GM18951 (cell line): ENCODE measurements around the gene VAV1.

Experiments
- POLR2A ChIP-seq: IDR thresholded peaks from 4 replicates; pipeline ENCODE4 v1.6.1; 2011; ENCODE audit warnings: mild to moderate bottlenecking; ENCODE audit not compliant: insufficient read length, insufficient read depth; ENCODE audit errors: extremely low read depth
- in situ Hi-C: fragments of 300-500 bp; cut with MboI; formaldehyde crosslinking; loops from one replicate; pipeline ENCODE4 v1.12.0; 2022; ENCODE audit warnings: low sequenced_read_pairs, mixed read lengths, inconsistent platforms; ENCODE audit not compliant: unreplicated experiment

VAV1 gene

DNA sequence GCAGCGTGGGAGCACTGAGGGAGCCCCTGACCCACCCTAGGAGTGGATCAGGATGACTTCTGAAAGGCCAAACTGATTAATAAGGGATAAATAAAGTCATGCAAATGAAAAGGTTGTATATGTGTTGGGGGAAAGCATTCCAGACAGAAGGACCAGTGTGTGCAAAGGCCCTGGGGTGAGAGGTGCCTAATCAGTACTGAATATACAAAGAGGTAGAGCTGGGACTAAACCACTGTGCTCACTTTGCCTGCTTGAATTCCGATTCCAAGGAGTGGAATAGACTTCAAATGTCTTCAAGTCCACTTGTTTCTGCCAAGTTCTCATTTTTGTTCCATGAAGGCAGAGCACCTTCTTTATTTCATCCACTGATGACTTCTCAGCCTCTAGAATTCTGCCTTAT lies 82.2 kb downstream of the VAV1 start:
- TF ChIP-seq POLR2A, result no peak
- in situ Hi-C loops, result loop anchor here (5.0 to 25.0 kb wide), 4 partner anchors 102 to 692 kb away; partner anchors contain the start of gene TUBB4A

DNA sequence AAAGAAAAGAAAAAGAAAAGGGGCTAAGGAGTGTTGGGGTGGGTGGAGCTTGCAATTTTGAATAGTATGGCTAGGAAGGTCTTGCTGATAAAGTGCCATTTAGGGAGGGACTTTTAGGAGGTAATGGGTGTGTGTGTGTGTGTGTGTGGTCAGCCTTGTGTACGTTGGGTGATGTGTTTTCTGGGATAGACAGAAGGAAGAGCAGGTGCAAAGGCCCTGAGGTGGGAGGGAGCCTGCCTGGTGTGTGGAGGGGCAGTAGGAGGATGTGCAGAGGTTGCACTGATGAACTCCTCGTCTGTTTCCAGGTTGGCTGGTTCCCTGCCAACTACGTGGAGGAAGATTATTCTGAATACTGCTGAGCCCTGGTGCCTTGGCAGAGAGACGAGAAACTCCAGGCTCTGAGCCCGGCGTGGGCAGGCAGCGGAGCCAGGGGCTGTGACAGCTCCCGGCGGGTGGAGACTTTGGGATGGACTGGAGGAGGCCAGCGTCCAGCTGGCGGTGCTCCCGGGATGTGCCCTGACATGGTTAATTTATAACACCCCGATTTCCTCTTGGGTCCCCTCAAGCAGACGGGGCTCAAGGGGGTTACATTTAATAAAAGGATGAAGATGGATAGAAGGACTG lies 84.4 kb downstream of the VAV1 start:
- in situ Hi-C loops, result loop anchor here (25.0 kb wide), 3 partner anchors 220 to 695 kb away; partner anchors contain the start of gene TUBB4A
- TF ChIP-seq POLR2A, result no peak

DNA sequence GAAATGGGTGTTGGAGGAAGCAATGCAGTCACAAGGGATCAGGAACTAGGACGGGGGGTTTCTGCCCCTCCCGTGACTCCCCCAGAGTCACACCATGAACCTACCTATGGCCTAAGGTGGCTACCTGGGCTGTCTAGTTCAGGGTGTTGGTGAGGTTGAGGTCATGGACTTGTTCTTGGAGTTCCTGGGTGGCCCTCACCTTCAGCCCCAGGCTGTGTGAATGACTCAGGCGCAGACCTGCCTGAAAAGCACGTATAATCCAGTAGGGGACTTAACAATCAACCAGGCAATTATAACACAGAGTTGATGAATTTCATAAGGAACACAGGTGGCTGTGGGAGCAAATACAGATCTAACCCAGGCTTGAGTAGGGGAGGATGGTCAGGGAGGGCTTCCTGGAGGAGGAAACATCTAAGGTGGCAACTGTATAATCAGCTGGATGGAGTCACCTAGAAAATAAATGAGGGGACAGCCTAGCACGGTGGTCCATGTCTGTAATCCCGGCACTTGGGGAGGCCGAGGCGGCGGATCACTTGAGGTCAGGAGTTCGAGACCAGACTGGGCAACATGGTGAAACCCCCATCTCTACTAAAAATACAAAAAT lies 89.3 kb downstream of the VAV1 start:
- in situ Hi-C loops, result loop anchor here (25.0 kb wide), 3 partner anchors 224 to 699 kb away; partner anchors contain the start of gene TUBB4A
- TF ChIP-seq POLR2A, result no peak

DNA sequence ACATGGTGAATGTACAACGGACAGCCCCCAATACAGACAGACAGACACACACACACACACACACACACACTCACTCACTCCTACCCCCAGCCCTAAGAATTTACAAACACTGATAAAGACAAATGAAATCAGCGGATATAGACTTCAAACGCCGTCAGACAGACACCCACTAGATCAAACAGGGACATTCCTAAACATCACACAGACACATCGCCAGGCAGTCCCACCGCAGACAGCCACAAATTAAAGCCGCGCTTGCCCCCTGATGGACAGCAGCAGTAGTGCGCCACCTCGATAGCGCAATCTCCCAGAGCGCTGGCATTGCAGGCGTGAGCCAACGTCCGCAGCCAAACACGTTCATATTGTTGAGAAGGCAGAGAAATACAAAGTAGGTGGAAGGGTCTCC lies 90.2 kb downstream of the VAV1 start:
- peak; percentile 31 for TF ChIP-seq POLR2A
- in situ Hi-C loops, result loop anchor here (25.0 kb wide), 3 partner anchors 225 to 700 kb away; partner anchors contain the start of gene TUBB4A

DNA sequence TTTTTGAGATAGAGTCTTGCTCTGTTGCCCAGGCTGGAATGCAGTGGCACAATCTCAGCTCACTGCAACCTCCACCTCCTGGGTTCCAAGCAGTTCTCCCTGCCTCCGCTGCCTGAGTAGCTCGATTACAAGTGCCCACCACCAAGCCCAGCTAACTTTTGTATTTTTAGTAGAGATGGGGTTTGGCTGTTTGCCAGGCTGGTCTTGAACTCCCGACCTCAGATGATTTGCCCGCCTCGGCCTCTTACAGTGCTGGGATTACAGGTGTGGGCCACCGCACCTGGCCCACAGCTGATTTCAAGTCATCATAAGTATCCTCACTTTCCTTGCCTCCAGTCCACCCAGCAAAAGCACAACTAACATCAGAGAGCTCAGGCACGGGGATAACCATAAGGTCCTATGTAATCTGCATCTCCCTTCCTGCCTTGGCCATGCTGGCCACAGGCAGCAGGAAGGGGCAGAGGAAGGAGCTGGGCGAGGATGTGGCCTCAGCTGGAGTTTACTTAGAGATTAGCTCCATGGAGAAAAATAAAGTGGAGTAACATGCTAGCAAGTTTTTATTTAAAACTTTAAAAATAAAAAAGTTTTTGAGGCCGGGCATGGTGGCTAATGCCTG lies 91.9 kb downstream of the VAV1 start:
- in situ Hi-C loops, result loop anchor here (25.0 kb wide), 3 partner anchors 227 to 702 kb away; partner anchors contain the start of gene TUBB4A

DNA sequence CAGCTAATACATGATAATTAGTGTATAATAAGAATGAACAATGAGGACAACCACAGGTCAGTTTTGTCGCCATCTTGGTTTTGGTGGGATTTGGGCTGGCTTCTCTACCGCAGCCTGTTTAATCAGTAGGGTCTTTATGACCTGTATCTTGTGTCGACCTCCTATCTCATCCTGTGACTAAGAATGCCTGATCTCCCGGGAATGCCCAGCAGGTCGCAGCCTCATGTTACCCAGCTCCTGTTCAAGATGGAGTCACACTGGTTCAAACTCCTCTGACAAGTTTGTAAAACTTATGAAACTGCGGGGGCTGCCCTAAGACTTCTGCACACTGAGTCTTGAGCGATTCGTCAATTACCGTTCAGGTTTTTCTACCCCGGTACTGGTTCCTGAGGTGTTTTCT lies 93.3 kb downstream of the VAV1 start:
- in situ Hi-C loops, result loop anchor here (25.0 kb wide), 3 partner anchors 229 to 704 kb away; partner anchors contain the start of gene TUBB4A
- no peak for TF ChIP-seq POLR2A

More for the DNA sequence above, 91.9 kb downstream of the VAV1 start:
- TF ChIP-seq POLR2A, result no peak

DNA sequence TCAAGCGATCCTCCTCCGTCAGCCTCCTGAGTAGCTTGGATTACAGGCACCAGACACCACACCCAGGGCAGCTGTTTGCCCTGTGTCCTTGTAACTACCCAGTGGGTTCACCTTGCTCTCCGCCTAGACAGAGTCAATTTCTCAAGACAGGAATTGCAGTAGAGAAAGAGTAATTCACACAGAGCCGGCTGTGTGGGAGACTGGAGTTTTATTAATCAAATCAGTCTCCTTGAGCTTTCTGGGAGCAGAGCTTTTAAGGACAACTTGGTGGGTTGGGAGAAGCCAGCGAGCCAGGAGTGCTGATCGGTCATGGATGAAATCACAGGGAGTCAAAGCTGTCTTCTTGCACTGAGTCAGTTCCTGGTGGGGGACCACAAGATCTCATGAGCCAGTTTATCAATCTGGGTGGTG lies 94.2 kb downstream of the VAV1 start:
- in situ Hi-C loops, result loop anchor here (25.0 kb wide), 3 partner anchors 229 to 704 kb away; partner anchors contain the start of gene TUBB4A
- no peak for TF ChIP-seq POLR2A

DNA sequence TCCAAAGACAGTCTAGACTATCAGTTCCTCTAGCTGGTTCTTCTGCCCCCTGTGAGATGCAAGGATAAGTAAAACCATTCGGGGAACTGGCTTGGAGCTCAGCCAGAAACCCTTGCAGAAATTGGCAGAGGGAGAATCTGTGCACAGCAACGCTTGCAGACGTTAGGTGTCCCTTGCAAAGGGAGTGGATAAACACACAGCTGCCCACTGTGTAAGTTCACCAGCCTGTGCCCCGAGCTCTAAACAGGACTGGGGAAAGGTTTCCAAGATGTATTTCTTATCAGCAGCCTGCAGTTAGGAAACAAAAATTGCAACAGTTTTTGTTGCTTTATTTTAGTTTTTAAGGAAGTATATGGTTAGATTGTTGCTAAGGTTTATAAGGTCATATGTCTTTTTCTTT lies 95.8 kb downstream of the VAV1 start:
- in situ Hi-C loops, result loop anchor here (25.0 kb wide), 3 partner anchors 231 to 706 kb away; partner anchors contain the start of gene TUBB4A

DNA sequence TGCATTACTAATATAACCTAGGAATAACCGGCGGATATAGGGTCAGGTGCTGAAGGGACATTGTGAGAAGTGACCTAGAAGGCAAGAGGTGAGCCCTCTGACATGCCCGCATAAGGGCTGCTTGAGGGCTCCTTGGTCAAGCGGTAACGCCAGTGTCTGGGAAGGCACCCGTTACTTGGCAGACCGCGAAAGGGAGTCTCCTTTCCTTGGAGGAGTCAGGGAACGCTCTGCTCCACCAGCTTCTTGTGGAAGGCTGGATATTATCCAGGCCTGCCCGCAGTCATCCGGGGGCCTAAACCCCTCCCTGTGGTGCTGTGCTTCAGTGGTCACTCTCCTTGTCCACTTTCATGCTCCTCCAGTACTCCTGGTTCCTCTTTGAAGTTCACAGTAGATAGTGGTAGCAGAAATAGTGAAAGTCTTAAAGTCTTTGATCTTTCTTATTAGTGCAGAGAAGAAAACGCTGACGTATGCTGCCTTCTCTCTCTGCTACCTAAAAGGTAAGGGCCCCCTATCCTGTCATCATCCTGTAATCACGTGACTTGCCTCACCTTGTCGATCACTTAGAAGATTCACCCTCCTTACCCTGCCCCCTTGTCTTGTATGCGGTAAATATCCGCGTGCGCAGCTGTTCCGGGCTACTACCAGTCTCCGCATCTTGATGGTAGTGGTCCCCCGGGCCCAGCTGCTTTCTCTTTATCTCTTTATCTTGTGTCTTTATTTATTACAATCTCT lies 96.8 kb downstream of the VAV1 start:
- in situ Hi-C loops, result loop anchor here (25.0 kb wide), 3 partner anchors 232 to 707 kb away; partner anchors contain the start of gene TUBB4A

More for the DNA sequence above, 95.8 kb downstream of the VAV1 start:
- no peak for TF ChIP-seq POLR2A

DNA sequence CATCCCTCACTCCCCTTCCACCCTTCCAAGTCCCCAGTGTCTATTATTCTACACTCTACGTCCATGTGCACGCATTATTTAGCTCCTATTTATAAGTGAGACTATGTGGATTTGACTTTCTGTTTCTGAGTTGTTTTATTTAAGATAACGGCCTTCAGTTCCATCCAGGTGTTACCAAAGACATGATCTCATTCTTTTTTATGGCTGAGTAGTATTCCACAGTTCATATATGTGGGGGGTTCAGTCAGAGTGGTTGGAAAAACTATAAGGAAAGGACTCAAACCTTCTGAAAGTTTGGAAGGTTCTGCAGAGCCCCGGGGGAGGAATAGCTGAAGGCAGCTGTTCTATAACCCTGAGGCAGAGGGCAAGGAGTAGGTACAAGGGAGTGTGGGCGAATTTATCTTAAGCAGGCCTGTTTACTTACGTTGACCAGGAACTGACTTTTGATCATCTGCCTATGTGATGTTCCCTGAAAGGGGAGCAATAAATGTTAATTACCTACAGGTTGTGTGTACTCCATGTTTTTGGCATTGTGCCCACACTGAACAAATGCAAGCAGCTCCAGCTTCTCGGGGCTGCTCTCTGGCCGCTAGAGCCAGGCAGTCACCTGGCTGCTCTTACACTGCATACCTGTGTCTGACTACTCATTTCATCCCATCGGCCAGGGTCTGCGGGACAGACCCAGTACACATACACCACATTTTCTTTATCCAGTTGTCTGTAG lies 101.4 kb downstream of the VAV1 start:
- no peak for TF ChIP-seq POLR2A
- in situ Hi-C loops, result loop anchor here (25.0 kb wide), 3 partner anchors 237 to 712 kb away; partner anchors contain the start of gene TUBB4A

DNA sequence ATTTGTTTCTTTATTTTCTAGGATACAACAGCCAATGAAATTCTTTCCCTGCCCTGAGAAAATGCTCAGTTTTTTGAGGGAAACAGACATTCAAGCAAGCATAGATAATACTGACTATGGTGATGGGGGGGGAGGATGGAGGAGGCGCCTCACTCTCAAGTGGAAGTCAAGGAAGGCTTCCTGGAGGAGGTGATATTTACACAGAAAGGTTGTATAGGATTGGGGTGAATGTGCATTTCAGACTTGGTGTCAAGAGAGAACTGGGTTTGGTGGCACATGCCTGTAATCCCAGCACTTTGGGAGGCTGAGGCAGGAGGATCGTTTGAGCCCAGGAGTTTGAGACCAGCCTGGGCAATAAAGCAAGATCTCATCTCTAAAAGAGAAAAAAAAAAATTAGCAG lies 102.7 kb downstream of the VAV1 start:
- no peak for TF ChIP-seq POLR2A
- in situ Hi-C loops, result no loop called here

DNA sequence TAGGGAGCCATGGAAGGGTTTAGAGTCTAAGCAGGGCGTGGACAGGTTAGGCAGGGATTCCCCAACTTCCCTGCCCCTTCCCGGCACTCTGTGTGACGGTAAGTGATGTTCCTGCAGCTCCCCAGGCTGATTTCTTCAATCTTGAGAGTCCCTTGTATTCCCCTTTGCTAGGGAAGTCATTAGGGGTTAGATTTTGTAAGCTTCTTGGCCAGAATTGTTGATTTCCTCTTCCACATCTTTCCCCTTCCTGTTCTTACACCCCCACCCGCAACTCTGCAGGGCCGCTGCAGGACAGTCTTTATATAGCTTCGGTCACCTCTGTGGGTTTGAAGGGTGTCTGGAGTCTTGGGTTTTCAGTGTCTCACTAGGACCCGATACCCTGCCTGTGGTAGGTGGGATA lies 104.2 kb downstream of the VAV1 start:
- no peak for TF ChIP-seq POLR2A
- in situ Hi-C loops, result no loop called here
